Ovary (tissue), 9 donors: ENCODE data around the gene IGFBP4. TPM values are rescaled to one million over a fixed set of nuclear protein-coding genes. Genes with fewer than 3 reads are reported as not detected.
A peak's percentile ranks its signal among the peaks of the same experiment; 100 is the strongest.

Experiments used
- DNase-seq, 5 donors: peaks; one replicate each; pipeline ENCODE4 v3.0.0-alpha.2; 2019 to 2020
- H3K27ac ChIP-seq, 2 donors: fragments of 200-600 bp; one replicate each; pipeline versions ENCODE4 v1.5.1 to v1.8.0; 2019 to 2022
- H3K27me3 ChIP-seq: fragments of 200-600 bp; one replicate; pipeline ENCODE4 v1.8.0; 2022
- H3K36me3 ChIP-seq: fragments of 200-600 bp; sonication (generic); one replicate; pipeline ENCODE4 v1.5.1; 2019
- H3K4me1 ChIP-seq: one replicate; pipeline ENCODE4 v1.8.1; 2013; ENCODE audit warnings: mild to moderate bottlenecking, moderate library complexity; ENCODE audit not compliant: insufficient read depth
- H3K4me3 ChIP-seq: fragments of 200-600 bp; sonication (generic); one replicate; pipeline ENCODE4 v1.5.1; 2017
- H3K9me3 ChIP-seq, 2 donors: fragments of 200-600 bp in 1 of 2; sonication (generic) in 1 of 2; one replicate each; pipeline versions ENCODE4 v1.5.1 to v1.8.1; 2013 to 2019; ENCODE audit warnings: mild to moderate bottlenecking in 1 of 2, moderate library complexity in 1 of 2
- EP300 ChIP-seq: sonication (generic); formaldehyde crosslinking; IDR thresholded peaks from one replicate; pipeline ENCODE4 v1.6.1; 2017; ENCODE audit warnings: antibody characterized with exemption
- POLR2A ChIP-seq: fragments of 450-650 bp; IDR thresholded peaks from one replicate; pipeline ENCODE4 v1.6.1; 2017; ENCODE audit warnings: antibody characterized with exemption, mild to moderate bottlenecking, moderate library complexity
- WGBS, 3 donors: extraction: QIAGEN DNeasy Blood & Tissue Kit in 1 of 3; methylation state at CpG; one replicate each; pipeline versions ENCODE4 v1.1.5 to v1.1.7; 2013 to 2017; 5-methylcytosine and 5-hydroxymethylcytosine counted together
- intact Hi-C, 4 donors: fragments of 100-400 bp; cut with DNase I; formaldehyde crosslinking; loops; one replicate each; pipeline versions ENCODE4 v1.11.0 to v1.15.1; 2022 to 2023
- polyA plus RNA-seq, 2 donors: library from polyadenylated mRNA; stranded (reverse); fragments of 200-250 nt in 1 of 2; fragments of 350-450 nt in 1 of 2; fragmentation: Illumina TruSeq in 1 of 2; extraction: RNeasy Lipid Tissue Mini Kit (QIAGEN cat#74804) in 1 of 2; gene quantifications; one replicate each; pipeline ENCODE4 v1.2.3, GENCODE V29; 2013 to 2014
- total RNA-seq, 7 donors: library from RNA; depleted of rRNA in 2 of 7; stranded (reverse); fragments of >200 nt in 2 of 7; fragmentation: NEBNext Ultra II Directional in 3 of 7; extraction: Animal tissue kit (Norgen Biotek cat#: 25700) in 3 of 7; gene quantifications; one replicate each; pipeline versions ENCODE4 v1.1.0 to v1.2.4, GENCODE V29; 2016 to 2023
- TF ChIP-seq, protein P1 (sequence below), 3 donors: fragments of 450-650 bp in 2 of 3; fragments of 200-600 bp in 1 of 3; IDR thresholded peaks; one replicate each; pipeline versions ENCODE4 v1.5.1 to v1.8.0; 2016 to 2022; ENCODE audit warnings: antibody characterized with exemption in 3 of 3, mild to moderate bottlenecking in 1 of 3
- donor health status: DM: no; HTN: no; CAD: no; lungs with moderate emphysema.
- donor health status: DM: no; HTN: no; CAD: no.
- donor health status: Bipolar disorder and iron deficiency.
- donor health status: DM: yes; HTN: yes; CAD: no.
- donor health status: DM: no; HTN: no; CAD: no.
- donor health status: DM: yes; HTN: yes; CAD: no.

Gene IGFBP4
- total and polyA plus RNA-seq, 9 donors = 457 to 3,447 (median 1,281) TPM

- Histone ChIP-seq H3K27me3 (no peaks in the 10 kb centered on the region), H3K4me1 (peaks cover 37% of the 10 kb centered on the region), H3K27ac (peak overlapping the region in 1 of 2 donors; percentile 21), H3K9me3 (no peaks in the 10 kb centered on the region), H3K4me3 (no peak overlapping the region), H3K36me3 (no peaks in the 10 kb centered on the region)
- TF ChIP-seq POLR2A = no peak
- DNase-seq = peak in 1 of 5 donors; percentile 11
- WGBS, 3 donors = 80 to 88% (median 83%) methylated on average over 2 of the region's 2 CpGs
- intact Hi-C loops = no loop called here
Observed at GRCh38 chr17:40454613-40454995, 11.4 kb downstream of the IGFBP4 start.

DNA sequence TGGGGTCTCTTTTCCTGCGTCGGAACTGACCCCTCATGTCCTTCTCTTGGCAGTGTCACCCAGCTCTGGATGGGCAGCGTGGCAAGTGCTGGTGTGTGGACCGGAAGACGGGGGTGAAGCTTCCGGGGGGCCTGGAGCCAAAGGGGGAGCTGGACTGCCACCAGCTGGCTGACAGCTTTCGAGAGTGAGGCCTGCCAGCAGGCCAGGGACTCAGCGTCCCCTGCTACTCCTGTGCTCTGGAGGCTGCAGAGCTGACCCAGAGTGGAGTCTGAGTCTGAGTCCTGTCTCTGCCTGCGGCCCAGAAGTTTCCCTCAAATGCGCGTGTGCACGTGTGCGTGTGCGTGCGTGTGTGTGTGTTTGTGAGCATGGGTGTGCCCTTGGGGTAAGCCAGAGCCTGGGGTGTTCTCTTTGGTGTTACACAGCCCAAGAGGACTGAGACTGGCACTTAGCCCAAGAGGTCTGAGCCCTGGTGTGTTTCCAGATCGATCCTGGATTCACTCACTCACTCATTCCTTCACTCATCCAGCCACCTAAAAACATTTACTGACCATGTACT, 13.2 kb downstream of the IGFBP4 start:
- TF ChIP-seq POLR2A = no peak
- TF ChIP-seq, protein P1, sequence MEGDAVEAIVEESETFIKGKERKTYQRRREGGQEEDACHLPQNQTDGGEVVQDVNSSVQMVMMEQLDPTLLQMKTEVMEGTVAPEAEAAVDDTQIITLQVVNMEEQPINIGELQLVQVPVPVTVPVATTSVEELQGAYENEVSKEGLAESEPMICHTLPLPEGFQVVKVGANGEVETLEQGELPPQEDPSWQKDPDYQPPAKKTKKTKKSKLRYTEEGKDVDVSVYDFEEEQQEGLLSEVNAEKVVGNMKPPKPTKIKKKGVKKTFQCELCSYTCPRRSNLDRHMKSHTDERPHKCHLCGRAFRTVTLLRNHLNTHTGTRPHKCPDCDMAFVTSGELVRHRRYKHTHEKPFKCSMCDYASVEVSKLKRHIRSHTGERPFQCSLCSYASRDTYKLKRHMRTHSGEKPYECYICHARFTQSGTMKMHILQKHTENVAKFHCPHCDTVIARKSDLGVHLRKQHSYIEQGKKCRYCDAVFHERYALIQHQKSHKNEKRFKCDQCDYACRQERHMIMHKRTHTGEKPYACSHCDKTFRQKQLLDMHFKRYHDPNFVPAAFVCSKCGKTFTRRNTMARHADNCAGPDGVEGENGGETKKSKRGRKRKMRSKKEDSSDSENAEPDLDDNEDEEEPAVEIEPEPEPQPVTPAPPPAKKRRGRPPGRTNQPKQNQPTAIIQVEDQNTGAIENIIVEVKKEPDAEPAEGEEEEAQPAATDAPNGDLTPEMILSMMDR (IDR thresholded peaks at IDR 0.05) = no peak

DNA sequence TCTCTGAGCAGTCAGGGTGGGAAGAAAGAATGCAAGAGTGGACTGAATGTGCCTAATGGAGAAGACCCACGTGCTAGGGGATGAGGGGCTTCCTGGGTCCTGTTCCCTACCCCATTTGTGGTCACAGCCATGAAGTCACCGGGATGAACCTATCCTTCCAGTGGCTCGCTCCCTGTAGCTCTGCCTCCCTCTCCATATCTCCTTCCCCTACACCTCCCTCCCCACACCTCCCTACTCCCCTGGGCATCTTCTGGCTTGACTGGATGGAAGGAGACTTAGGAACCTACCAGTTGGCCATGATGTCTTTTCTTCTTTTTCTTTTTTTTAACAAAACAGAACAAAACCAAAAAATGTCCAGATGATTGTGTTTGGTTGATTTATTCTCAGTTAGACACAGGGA, 14.1 kb downstream of the IGFBP4 start:
- H3K9me3 ChIP-seq = no peaks in the 10 kb centered on the region
- peak overlapping the region; percentile 49 to 50 for H3K27ac ChIP-seq
- no peaks in the 10 kb centered on the region for H3K27me3 ChIP-seq
- TF ChIP-seq, protein P1 (IDR thresholded peaks at IDR 0.05) = no peak
- TF ChIP-seq EP300 = no peak
- TF ChIP-seq POLR2A = no peak
- 69 to 79% (median 76%) methylated on average over 3 of the region's 3 CpGs for WGBS, 3 donors
- H3K4me3 ChIP-seq = no peak overlapping the region
- H3K36me3 ChIP-seq = no peaks in the 10 kb centered on the region
- DNase-seq = peak in 1 of 5 donors; percentile 10
- intact Hi-C loops = no loop called here
- H3K4me1 ChIP-seq = peaks cover 40% of the 10 kb centered on the region

More for the DNA sequence above, 13.2 kb downstream of the IGFBP4 start:
- H3K27ac ChIP-seq = peak overlapping the region; percentile 49 to 50
- no peaks in the 10 kb centered on the region for H3K36me3 ChIP-seq
- intact Hi-C loops = no loop called here
- DNase-seq = peak in 2 of 5 donors; percentile 55 to 72
- H3K9me3 ChIP-seq = no peaks in the 10 kb centered on the region
- WGBS, 3 donors = 36 to 38% (median 38%) methylated on average over 16 of the region's 16 CpGs
- no peaks in the 10 kb centered on the region for H3K27me3 ChIP-seq
- no peak overlapping the region for H3K4me3 ChIP-seq
- H3K4me1 ChIP-seq = peaks cover 36% of the 10 kb centered on the region

GRCh38 chr17:40457964-40458791, 14.9 kb downstream of the IGFBP4 start:
- intact Hi-C loops = no loop called here
- Histone ChIP-seq H3K36me3 (no peaks in the 10 kb centered on the region), H3K4me1 (peaks cover 43% of the 10 kb centered on the region), H3K4me3 (no peak overlapping the region), H3K27me3 (no peaks in the 10 kb centered on the region), H3K9me3 (no peaks in the 10 kb centered on the region), H3K27ac (peak overlapping the region in 1 of 2 donors; percentile 49)
- no peak for TF ChIP-seq POLR2A
- no peak for TF ChIP-seq EP300
- TF ChIP-seq, protein P1 (IDR thresholded peaks at IDR 0.05) = no peak
- DNase-seq = peak; percentile 57 to 76 (median 68)
- WGBS, 3 donors = 15 to 27% (median 20%) methylated on average over 16 of the region's 16 CpGs
